ENCODE data around the gene ZNF541.
"Not testable (repeated sequence)": the region's sequence is repeated elsewhere in the genome, so short reads cannot be mapped to it uniquely, and the experiment has no call there.

ZNF541 gene

DNA sequence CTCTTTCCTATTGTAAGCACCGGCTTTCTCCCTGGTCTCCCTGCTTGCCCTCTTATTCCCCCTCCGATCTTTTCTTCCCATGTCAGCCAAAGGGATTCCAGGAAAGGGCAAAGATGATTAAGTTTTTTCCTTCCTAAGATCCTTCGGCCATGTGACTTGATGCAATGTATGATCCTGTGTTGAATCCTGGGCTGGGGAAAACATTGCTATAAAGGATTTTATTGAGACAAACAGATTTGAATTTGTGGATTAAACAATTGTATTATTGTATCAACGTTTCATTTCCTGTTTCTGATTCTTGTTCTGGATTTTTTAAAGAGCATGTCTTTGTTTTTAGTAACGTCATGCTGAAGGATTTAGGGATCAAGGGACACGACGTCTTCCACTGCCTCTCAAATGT lies 16.9 kb upstream of the ZNF541 start:
- no peak overlapping the region for H3K4me3 ChIP-seq (ENCODE audit: low read length)
- no peak for DNase-seq
- no peaks in the 10 kb centered on the region for H3K9me2 ChIP-seq (replicated peaks; ENCODE audit: insufficient read depth, low read length)
- no peaks in the 10 kb centered on the region for H4K20me1 ChIP-seq (ENCODE audit: insufficient read depth, low read length)
- no peak overlapping the region for H3K27ac ChIP-seq (ENCODE audit: low read length)
- no peaks in the 10 kb centered on the region for H3K4me1 ChIP-seq (ENCODE audit: low read length)
- no peaks in the 10 kb centered on the region for H3K9me3 ChIP-seq (replicated peaks; ENCODE audit: insufficient read depth, low read length)
- no peak overlapping the region for H3K4me2 ChIP-seq (ENCODE audit: low read depth, low read length)
- H3K79me2 ChIP-seq (ENCODE audit: low read length) = no peaks in the 10 kb centered on the region
- no peaks in the 10 kb centered on the region for H3K36me3 ChIP-seq (replicated peaks; ENCODE audit: insufficient read depth, low read length)
- TF ChIP-seq EZH2phosphoT487 (IDR thresholded peaks at IDR 0.05; ENCODE audit: low read length) = no peak
- no peak for TF ChIP-seq EZH2 (optimal IDR thresholded peaks at IDR 0.05; ENCODE audit: low read depth, low read length)
- TF ChIP-seq, protein P1, sequence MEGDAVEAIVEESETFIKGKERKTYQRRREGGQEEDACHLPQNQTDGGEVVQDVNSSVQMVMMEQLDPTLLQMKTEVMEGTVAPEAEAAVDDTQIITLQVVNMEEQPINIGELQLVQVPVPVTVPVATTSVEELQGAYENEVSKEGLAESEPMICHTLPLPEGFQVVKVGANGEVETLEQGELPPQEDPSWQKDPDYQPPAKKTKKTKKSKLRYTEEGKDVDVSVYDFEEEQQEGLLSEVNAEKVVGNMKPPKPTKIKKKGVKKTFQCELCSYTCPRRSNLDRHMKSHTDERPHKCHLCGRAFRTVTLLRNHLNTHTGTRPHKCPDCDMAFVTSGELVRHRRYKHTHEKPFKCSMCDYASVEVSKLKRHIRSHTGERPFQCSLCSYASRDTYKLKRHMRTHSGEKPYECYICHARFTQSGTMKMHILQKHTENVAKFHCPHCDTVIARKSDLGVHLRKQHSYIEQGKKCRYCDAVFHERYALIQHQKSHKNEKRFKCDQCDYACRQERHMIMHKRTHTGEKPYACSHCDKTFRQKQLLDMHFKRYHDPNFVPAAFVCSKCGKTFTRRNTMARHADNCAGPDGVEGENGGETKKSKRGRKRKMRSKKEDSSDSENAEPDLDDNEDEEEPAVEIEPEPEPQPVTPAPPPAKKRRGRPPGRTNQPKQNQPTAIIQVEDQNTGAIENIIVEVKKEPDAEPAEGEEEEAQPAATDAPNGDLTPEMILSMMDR (IDR thresholded peaks at IDR 0.05; ENCODE audit: low read length) = no peak
- H3K27me3 ChIP-seq (replicated peaks; ENCODE audit: insufficient read depth, low read length) = peaks cover 53% of the 10 kb centered on the region
- H2AFZ ChIP-seq (ENCODE audit: low read length) = no peak overlapping the region
- no peaks in the 10 kb centered on the region for H3F3A ChIP-seq (ENCODE audit: insufficient read depth, low read length)
- H3K9ac ChIP-seq (ENCODE audit: low read length) = no peak overlapping the region

DNA sequence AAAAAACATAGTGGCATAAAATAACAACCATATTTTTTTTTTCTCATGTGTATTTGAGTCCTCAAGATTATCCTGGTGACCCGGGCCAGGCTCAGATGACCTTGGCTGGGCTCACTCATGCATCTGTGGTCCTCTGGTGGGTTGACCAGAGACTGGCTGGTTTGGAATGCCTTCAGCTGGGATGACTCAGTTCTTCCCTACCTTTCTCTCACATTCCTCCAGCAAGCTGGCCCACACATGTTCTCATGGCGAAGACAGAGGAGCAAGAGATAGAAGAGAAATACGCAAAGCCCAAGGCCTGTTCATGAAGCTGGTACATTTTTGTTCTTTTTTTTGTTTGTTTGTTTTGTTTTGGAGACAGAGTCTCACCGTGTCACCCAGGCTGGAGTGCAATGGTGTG lies 14.3 kb upstream of the ZNF541 start:
- TF ChIP-seq EZH2phosphoT487 (IDR thresholded peaks at IDR 0.05; ENCODE audit: low read length) (no peak), EZH2 (optimal IDR thresholded peaks at IDR 0.05; ENCODE audit: low read depth, low read length) (no peak)
- TF ChIP-seq, protein P1 (IDR thresholded peaks at IDR 0.05; ENCODE audit: low read length) = no peak
- Histone ChIP-seq H3K9me2 (replicated peaks; ENCODE audit: insufficient read depth, low read length) (no peaks in the 10 kb centered on the region), H3K79me2 (ENCODE audit: low read length) (no peaks in the 10 kb centered on the region), H3K9me3 (replicated peaks; ENCODE audit: insufficient read depth, low read length) (no peaks in the 10 kb centered on the region), H3K4me3 (ENCODE audit: low read length) (no peak overlapping the region), H4K20me1 (ENCODE audit: insufficient read depth, low read length) (no peaks in the 10 kb centered on the region), H3K27ac (ENCODE audit: low read length) (no peak overlapping the region), H3K36me3 (replicated peaks; ENCODE audit: insufficient read depth, low read length) (no peaks in the 10 kb centered on the region), H3K27me3 (replicated peaks; ENCODE audit: insufficient read depth, low read length) (peaks cover 41% of the 10 kb centered on the region), H2AFZ (ENCODE audit: low read length) (no peak overlapping the region), H3F3A (ENCODE audit: insufficient read depth, low read length) (peaks cover 3% of the 10 kb centered on the region; the same call in 1 of the 2 replicates), H3K9ac (ENCODE audit: low read length) (no peak overlapping the region), H3K4me2 (ENCODE audit: low read depth, low read length) (no peak overlapping the region), H3K4me1 (ENCODE audit: low read length) (no peaks in the 10 kb centered on the region)
- no peak for DNase-seq

DNA sequence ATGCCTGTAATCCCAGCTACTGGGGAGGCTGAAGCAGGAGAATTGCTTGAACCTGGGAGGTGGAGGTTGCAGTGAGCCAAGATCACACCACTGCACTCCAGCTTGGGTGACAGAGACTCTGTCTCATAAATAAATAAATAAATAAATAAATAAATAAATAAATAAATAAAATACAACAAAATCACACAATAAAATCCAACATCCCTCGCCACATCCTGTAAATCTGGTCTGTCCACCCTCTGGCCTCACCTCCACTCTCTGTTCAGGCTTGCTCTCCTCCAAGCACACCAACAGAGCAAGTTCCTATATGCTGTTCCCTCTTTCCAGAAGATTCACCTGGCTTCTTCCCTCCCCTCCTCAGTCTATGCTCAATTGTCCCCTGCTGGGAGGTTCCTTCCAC lies 10.2 kb upstream of the ZNF541 start:
- not testable (repeated sequence) for H3K27ac ChIP-seq (ENCODE audit: low read length); H3K9me3 ChIP-seq (replicated peaks; ENCODE audit: insufficient read depth, low read length)

DNA sequence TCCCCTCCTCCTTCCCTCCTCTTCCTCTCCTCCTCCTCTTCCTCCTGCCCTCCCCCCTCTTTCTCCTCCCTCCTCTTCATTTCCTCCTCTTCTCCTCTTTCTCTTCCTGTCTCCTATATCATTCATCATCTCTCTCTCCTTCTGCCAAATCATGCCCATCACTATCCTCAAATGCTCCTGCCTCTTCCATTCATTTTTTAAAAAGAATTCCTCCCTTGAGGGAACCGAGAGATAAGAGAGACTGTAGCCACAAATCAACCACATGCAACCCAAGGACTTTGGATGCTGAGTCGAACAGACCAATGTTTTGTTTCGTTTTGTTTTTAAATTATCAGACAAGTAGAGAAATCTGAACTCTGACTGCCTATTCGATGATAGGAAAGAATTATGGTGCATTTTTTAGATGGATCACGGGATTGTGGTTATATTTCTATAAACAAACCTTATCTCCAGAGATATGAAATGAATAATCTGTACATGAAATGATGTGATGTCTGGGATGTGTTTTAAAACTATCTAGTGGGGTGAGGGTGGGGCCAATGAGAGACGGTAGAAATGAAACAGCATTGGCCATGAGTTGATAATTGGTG lies 9.5 kb upstream of the ZNF541 start:
- H3K4me3 ChIP-seq (ENCODE audit: low read length) = no peak overlapping the region

More for the DNA sequence above, 10.2 kb upstream of the ZNF541 start:
- not testable (repeated sequence) for DNase-seq; H2AFZ ChIP-seq (ENCODE audit: low read length); H3K27me3 ChIP-seq (replicated peaks; ENCODE audit: insufficient read depth, low read length); H4K20me1 ChIP-seq (ENCODE audit: insufficient read depth, low read length); H3K79me2 ChIP-seq (ENCODE audit: low read length); H3K9ac ChIP-seq (ENCODE audit: low read length); H3K36me3 ChIP-seq (replicated peaks; ENCODE audit: insufficient read depth, low read length); H3K4me3 ChIP-seq (ENCODE audit: low read length); H3F3A ChIP-seq (ENCODE audit: insufficient read depth, low read length); H3K4me1 ChIP-seq (ENCODE audit: low read length); H3K9me2 ChIP-seq (replicated peaks; ENCODE audit: insufficient read depth, low read length); H3K4me2 ChIP-seq (ENCODE audit: low read depth, low read length)

More for the DNA sequence above, 9.5 kb upstream of the ZNF541 start:
- no peaks in the 10 kb centered on the region for H4K20me1 ChIP-seq (ENCODE audit: insufficient read depth, low read length)
- H3K4me2 ChIP-seq (ENCODE audit: low read depth, low read length) = no peak overlapping the region
- H3K27me3 ChIP-seq (replicated peaks; ENCODE audit: insufficient read depth, low read length) = peaks cover 10% of the 10 kb centered on the region; the same call in 1 of the 2 replicates
- H3F3A ChIP-seq (ENCODE audit: insufficient read depth, low read length) = peaks cover 4% of the 10 kb centered on the region; the same call in 1 of the 2 replicates
- H3K9me3 ChIP-seq (replicated peaks; ENCODE audit: insufficient read depth, low read length) = no peaks in the 10 kb centered on the region
- TF ChIP-seq EZH2phosphoT487 (IDR thresholded peaks at IDR 0.05; ENCODE audit: low read length) (no peak), EZH2 (optimal IDR thresholded peaks at IDR 0.05; ENCODE audit: low read depth, low read length) (no peak)
- TF ChIP-seq, protein P1 (IDR thresholded peaks at IDR 0.05; ENCODE audit: low read length) = no peak
- no peak overlapping the region for H3K27ac ChIP-seq (ENCODE audit: low read length)
- H3K9me2 ChIP-seq (replicated peaks; ENCODE audit: insufficient read depth, low read length) = no peaks in the 10 kb centered on the region
- no peak overlapping the region for H3K9ac ChIP-seq (ENCODE audit: low read length)
- H3K79me2 ChIP-seq (ENCODE audit: low read length) = no peaks in the 10 kb centered on the region
- no peaks in the 10 kb centered on the region for H3K36me3 ChIP-seq (replicated peaks; ENCODE audit: insufficient read depth, low read length)
- no peak overlapping the region for H2AFZ ChIP-seq (ENCODE audit: low read length)
- H3K4me1 ChIP-seq (ENCODE audit: low read length) = no peaks in the 10 kb centered on the region
- DNase-seq = no peak
